ENCODE data around the gene LMOD2.

The LMOD2 gene

GRCh38 chr7:123637878-123638277 lies 17.8 kb upstream of the LMOD2 start:
- Histone ChIP-seq H3K23ac (ENCODE audit: low read depth, low read length, poor library complexity) (no peak overlapping the region), H3K27me3 (ENCODE audit: control insufficient read depth in 3 of 3, insufficient read depth in 3 of 3, low read depth in 1 of 3, low read length in 3 of 3) (no peaks in the 10 kb centered on the region), H3K4me1 (ENCODE audit: control insufficient read depth in 2 of 2, insufficient read depth in 1 of 2, low read depth in 1 of 2, low read length in 2 of 2) (peaks cover 3% of the 10 kb centered on the region in 2 donors), H2AK5ac (ENCODE audit: low read depth, low read length) (no peak overlapping the region), H3K4me2 (ENCODE audit: insufficient read depth, low read length, poor library complexity, severe bottlenecking) (no peak overlapping the region), H2BK15ac (ENCODE audit: low read length) (no peak overlapping the region), H3K14ac (ENCODE audit: low read length) (no peak overlapping the region), H3K9ac (ENCODE audit: low read depth, low read length, poor library complexity) (no peak overlapping the region), H4K8ac (ENCODE audit: low read depth, low read length) (no peak overlapping the region), H3K27ac (replicated peaks; ENCODE audit: low read length) (no peak overlapping the region), H3K4ac (ENCODE audit: low read length) (no peak overlapping the region), H4K91ac (ENCODE audit: low read depth, low read length, poor library complexity) (no peak overlapping the region), H2AFZ (ENCODE audit: low read length) (no peak overlapping the region), H2BK12ac (ENCODE audit: low read length) (no peak overlapping the region), H3K4me3 (ENCODE audit: low read length in 2 of 2) (no peak overlapping the region), H2BK120ac (ENCODE audit: low read depth, low read length) (no peak overlapping the region), H3K79me1 (ENCODE audit: low read depth, low read length) (no peaks in the 10 kb centered on the region), H3K36me3 (replicated peaks in 1 of 2; ENCODE audit: control insufficient read depth in 2 of 2, insufficient read depth in 2 of 2, low read length in 2 of 2) (no peaks in the 10 kb centered on the region), H2BK5ac (ENCODE audit: low read length) (no peak overlapping the region), H3K18ac (ENCODE audit: low read length) (no peak overlapping the region), H3K9me3 (replicated peaks in 1 of 2; ENCODE audit: control insufficient read depth in 2 of 2, insufficient read depth in 1 of 2, low read depth in 1 of 2, low read length in 2 of 2) (peaks cover 0 to 5% of the 10 kb centered on the region in 2 donors)
- no CpG with 5 or more reads among the region's 2 CpGs for WGBS, 2 donors (ENCODE audit: extremely low coverage in 2 of 2, insufficient read length in 2 of 2, insufficient replicate concordance in 1 of 2)
- no peak for DNase-seq (ENCODE audit: low spot score)

GRCh38 chr7:123639631-123640030 lies 16.0 kb upstream of the LMOD2 start:
- Histone ChIP-seq H4K8ac (ENCODE audit: low read depth, low read length) (no peak overlapping the region), H3K23ac (ENCODE audit: low read depth, low read length, poor library complexity) (no peak overlapping the region), H2AFZ (ENCODE audit: low read length) (no peak overlapping the region), H3K27ac (replicated peaks; ENCODE audit: low read length) (no peak overlapping the region), H3K79me1 (ENCODE audit: low read depth, low read length) (no peaks in the 10 kb centered on the region), H3K14ac (ENCODE audit: low read length) (no peak overlapping the region), H2BK12ac (ENCODE audit: low read length) (no peak overlapping the region), H3K4me3 (ENCODE audit: low read length in 2 of 2) (no peak overlapping the region), H3K36me3 (replicated peaks in 1 of 2; ENCODE audit: control insufficient read depth in 2 of 2, insufficient read depth in 2 of 2, low read length in 2 of 2) (no peaks in the 10 kb centered on the region), H3K4me1 (ENCODE audit: control insufficient read depth in 2 of 2, insufficient read depth in 1 of 2, low read depth in 1 of 2, low read length in 2 of 2) (peaks cover 6 to 11% of the 10 kb centered on the region in 2 donors), H3K4me2 (ENCODE audit: insufficient read depth, low read length, poor library complexity, severe bottlenecking) (no peak overlapping the region), H3K27me3 (ENCODE audit: control insufficient read depth in 3 of 3, insufficient read depth in 3 of 3, low read depth in 1 of 3, low read length in 3 of 3) (no peaks in the 10 kb centered on the region), H3K4ac (ENCODE audit: low read length) (no peak overlapping the region), H3K18ac (ENCODE audit: low read length) (no peak overlapping the region), H2BK120ac (ENCODE audit: low read depth, low read length) (no peak overlapping the region), H2AK5ac (ENCODE audit: low read depth, low read length) (no peak overlapping the region), H2BK5ac (ENCODE audit: low read length) (no peak overlapping the region), H4K91ac (ENCODE audit: low read depth, low read length, poor library complexity) (no peak overlapping the region), H3K9me3 (replicated peaks in 1 of 2; ENCODE audit: control insufficient read depth in 2 of 2, insufficient read depth in 1 of 2, low read depth in 1 of 2, low read length in 2 of 2) (peaks cover 0 to 5% of the 10 kb centered on the region in 2 donors), H3K9ac (ENCODE audit: low read depth, low read length, poor library complexity) (no peak overlapping the region), H2BK15ac (ENCODE audit: low read length) (no peak overlapping the region)
- DNase-seq (ENCODE audit: low spot score) = no peak
- no CpG with 5 or more reads among the region's 2 CpGs for WGBS, 2 donors (ENCODE audit: extremely low coverage in 2 of 2, insufficient read length in 2 of 2, insufficient replicate concordance in 1 of 2)

- Histone ChIP-seq H2AFZ (ENCODE audit: low read length) (no peak overlapping the region), H3K18ac (ENCODE audit: low read length) (no peak overlapping the region), H3K23ac (ENCODE audit: low read depth, low read length, poor library complexity) (no peak overlapping the region), H2BK12ac (ENCODE audit: low read length) (no peak overlapping the region), H2AK5ac (ENCODE audit: low read depth, low read length) (no peak overlapping the region), H3K4me2 (ENCODE audit: insufficient read depth, low read length, poor library complexity, severe bottlenecking) (no peak overlapping the region), H2BK15ac (ENCODE audit: low read length) (no peak overlapping the region), H3K9me3 (replicated peaks in 1 of 2; ENCODE audit: control insufficient read depth in 2 of 2, insufficient read depth in 1 of 2, low read depth in 1 of 2, low read length in 2 of 2) (peaks cover 0 to 5% of the 10 kb centered on the region in 2 donors), H3K4ac (ENCODE audit: low read length) (no peak overlapping the region), H2BK5ac (ENCODE audit: low read length) (no peak overlapping the region), H3K79me1 (ENCODE audit: low read depth, low read length) (no peaks in the 10 kb centered on the region), H4K91ac (ENCODE audit: low read depth, low read length, poor library complexity) (no peak overlapping the region), H3K4me3 (ENCODE audit: low read length in 2 of 2) (no peak overlapping the region), H3K36me3 (replicated peaks in 1 of 2; ENCODE audit: control insufficient read depth in 2 of 2, insufficient read depth in 2 of 2, low read length in 2 of 2) (no peaks in the 10 kb centered on the region), H3K4me1 (ENCODE audit: control insufficient read depth in 2 of 2, insufficient read depth in 1 of 2, low read depth in 1 of 2, low read length in 2 of 2) (peaks cover 8 to 11% of the 10 kb centered on the region in 2 donors), H2BK120ac (ENCODE audit: low read depth, low read length) (no peak overlapping the region), H4K8ac (ENCODE audit: low read depth, low read length) (no peak overlapping the region), H3K27me3 (ENCODE audit: control insufficient read depth in 3 of 3, insufficient read depth in 3 of 3, low read depth in 1 of 3, low read length in 3 of 3) (no peaks in the 10 kb centered on the region), H3K14ac (ENCODE audit: low read length) (no peak overlapping the region), H3K9ac (ENCODE audit: low read depth, low read length, poor library complexity) (no peak overlapping the region), H3K27ac (replicated peaks; ENCODE audit: low read length) (no peak overlapping the region)
- DNase-seq (ENCODE audit: low spot score) = no peak
Measured at GRCh38 chr7:123640583-123640982, 15.1 kb upstream of the LMOD2 start.

GRCh38 chr7:123641901-123642300 lies 13.8 kb upstream of the LMOD2 start:
- no peaks in the 10 kb centered on the region for H3K79me1 ChIP-seq (ENCODE audit: low read depth, low read length)
- H3K18ac ChIP-seq (ENCODE audit: low read length) = no peak overlapping the region
- H3K14ac ChIP-seq (ENCODE audit: low read length) = no peak overlapping the region
- H2BK120ac ChIP-seq (ENCODE audit: low read depth, low read length) = no peak overlapping the region
- H2AK5ac ChIP-seq (ENCODE audit: low read depth, low read length) = no peak overlapping the region
- no peak overlapping the region for H4K8ac ChIP-seq (ENCODE audit: low read depth, low read length)
- peaks cover 0 to 5% of the 10 kb centered on the region in 2 donors for H3K9me3 ChIP-seq (replicated peaks in 1 of 2; ENCODE audit: control insufficient read depth in 2 of 2, insufficient read depth in 1 of 2, low read depth in 1 of 2, low read length in 2 of 2)
- no peak overlapping the region for H4K91ac ChIP-seq (ENCODE audit: low read depth, low read length, poor library complexity)
- no peak overlapping the region for H3K23ac ChIP-seq (ENCODE audit: low read depth, low read length, poor library complexity)
- H2AFZ ChIP-seq (ENCODE audit: low read length) = no peak overlapping the region
- H3K4ac ChIP-seq (ENCODE audit: low read length) = no peak overlapping the region
- H2BK5ac ChIP-seq (ENCODE audit: low read length) = no peak overlapping the region
- H3K4me3 ChIP-seq (ENCODE audit: low read length in 2 of 2) = no peak overlapping the region
- H3K9ac ChIP-seq (ENCODE audit: low read depth, low read length, poor library complexity) = no peak overlapping the region
- no CpG with 5 or more reads among the region's 5 CpGs for WGBS, 2 donors (ENCODE audit: extremely low coverage in 2 of 2, insufficient read length in 2 of 2, insufficient replicate concordance in 1 of 2)
- H2BK15ac ChIP-seq (ENCODE audit: low read length) = no peak overlapping the region
- no peak overlapping the region for H3K4me2 ChIP-seq (ENCODE audit: insufficient read depth, low read length, poor library complexity, severe bottlenecking)
- H3K4me1 ChIP-seq (ENCODE audit: control insufficient read depth in 2 of 2, insufficient read depth in 1 of 2, low read depth in 1 of 2, low read length in 2 of 2) = peaks cover 10 to 11% of the 10 kb centered on the region in 2 donors
- H3K27me3 ChIP-seq (ENCODE audit: control insufficient read depth in 3 of 3, insufficient read depth in 3 of 3, low read depth in 1 of 3, low read length in 3 of 3) = no peaks in the 10 kb centered on the region
- H3K27ac ChIP-seq (replicated peaks; ENCODE audit: low read length) = no peak overlapping the region
- no peak overlapping the region for H2BK12ac ChIP-seq (ENCODE audit: low read length)
- H3K36me3 ChIP-seq (replicated peaks in 1 of 2; ENCODE audit: control insufficient read depth in 2 of 2, insufficient read depth in 2 of 2, low read length in 2 of 2) = no peaks in the 10 kb centered on the region
- no peak for DNase-seq (ENCODE audit: low spot score)
